ENCODE results near the gene MELK.
"Not testable (repeated sequence)": the region's sequence is repeated elsewhere in the genome, so short reads cannot be mapped to it uniquely, and the experiment has no call there.

GRCh38 chr9:36533726-36534125 lies 39.0 kb upstream of the MELK start:
- not testable (repeated sequence) for TF ChIP-seq POLR2A (IDR thresholded peaks at IDR 0.05; ENCODE audit: low read depth, low read length); EZH2 (IDR thresholded peaks at IDR 0.05; ENCODE audit: borderline replicate concordance, low read depth, low read length, severe bottlenecking); JUN (IDR thresholded peaks at IDR 0.05; ENCODE audit: borderline replicate concordance, insufficient read depth, insufficient read length, low read depth); GATA2 (IDR thresholded peaks at IDR 0.05; ENCODE audit: insufficient read depth, insufficient read length, low read depth, low read length); CTCF (IDR thresholded peaks at IDR 0.05; ENCODE audit: extremely low read depth in 1 of 2, insufficient read depth in 1 of 2, low read depth in 1 of 2, low read length in 2 of 2)

All from endothelial cell of umbilical vein (primary cell).